GDM1 (cell line): ENCODE results near the gene SLC43A3.

Source experiments
- DNase-seq: peaks from one replicate; lab custom pipeline; 2025; lab: John Stamatoyannopoulos, UW

Gene SLC43A3

DNA sequence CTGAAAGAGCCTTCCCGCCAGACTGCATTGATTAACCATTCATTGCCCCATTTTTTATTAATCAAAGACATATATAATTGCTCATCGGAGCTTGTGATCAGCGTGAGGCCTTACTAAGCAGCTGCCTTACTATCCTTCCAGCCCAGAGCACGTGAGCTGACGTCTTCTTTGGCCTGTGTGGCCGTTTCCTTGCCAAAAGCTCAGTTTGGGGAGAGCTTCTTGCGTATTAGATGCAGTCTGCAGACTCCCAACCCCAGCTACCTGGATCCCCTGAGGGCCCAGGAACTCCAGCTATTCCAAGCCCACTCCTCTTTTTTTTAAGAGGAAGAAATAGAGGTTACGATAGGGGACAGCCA, 784 bp upstream of the SLC43A3 start:
- no peak for DNase-seq

DNA sequence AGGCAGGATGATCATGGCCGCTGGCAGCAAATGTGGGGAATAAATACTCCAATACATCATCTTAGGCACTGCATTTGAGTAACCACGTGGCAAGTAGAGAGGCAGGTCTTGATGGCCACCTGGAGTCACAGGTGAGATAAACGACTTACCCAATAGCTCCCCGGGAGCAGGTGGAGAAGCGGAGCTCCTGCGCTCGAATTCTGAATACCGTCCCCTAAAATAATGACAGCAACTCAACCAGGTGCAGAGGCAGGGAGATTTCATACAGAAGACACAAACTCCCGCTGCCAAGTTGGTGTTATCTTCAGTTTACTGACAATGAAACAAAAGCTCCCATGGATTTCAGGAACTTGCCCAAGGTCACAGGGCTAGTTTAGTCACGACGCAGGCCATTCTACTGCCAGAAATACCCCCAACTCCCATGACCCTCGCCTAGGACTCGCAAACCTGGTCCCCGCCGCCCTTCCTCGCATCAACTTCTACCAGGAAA, 437 bp downstream of the SLC43A3 start:
- DNase-seq, result no peak

DNA sequence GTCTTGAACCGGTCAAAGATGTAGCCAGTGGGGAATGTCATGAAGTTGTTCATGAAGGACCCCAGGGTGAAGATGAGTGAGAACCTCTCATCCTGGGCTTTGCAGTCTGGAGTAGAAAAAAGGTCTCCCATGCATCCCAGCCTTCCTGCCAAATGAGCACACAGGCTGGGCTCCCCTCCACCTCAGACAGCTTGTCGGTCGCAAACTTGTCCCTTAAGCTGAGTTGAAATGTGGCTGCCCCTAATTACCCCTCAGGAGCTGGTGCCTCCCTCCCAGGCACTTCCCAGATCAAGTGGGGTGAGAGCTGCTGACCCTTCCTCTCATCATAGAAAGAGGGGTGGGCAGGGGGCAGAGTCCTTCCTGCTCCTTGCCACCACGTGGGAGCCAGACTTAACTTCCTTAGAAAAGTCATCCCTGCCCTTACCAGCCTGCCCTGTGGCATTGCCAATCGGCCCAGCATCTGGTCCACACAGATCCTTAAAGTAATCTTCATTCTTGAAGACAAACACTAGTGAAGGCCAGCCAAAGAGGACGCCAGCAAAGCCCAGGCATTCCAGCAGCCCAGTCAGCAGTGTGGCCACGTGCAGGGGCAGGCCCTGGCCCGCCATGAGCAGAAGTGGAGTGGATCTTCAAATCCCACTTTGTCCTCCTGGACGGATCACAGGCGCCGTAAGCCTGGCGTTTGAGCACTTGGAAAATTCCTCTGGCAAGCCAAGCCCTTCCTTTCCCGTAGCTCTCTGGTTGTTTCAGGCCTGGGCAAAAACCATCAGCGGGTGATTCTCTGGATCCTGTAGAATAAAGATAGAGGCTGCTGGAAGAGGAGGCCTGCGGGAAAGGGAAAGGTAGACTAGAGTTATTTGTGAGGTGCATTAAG, 1.1 kb downstream of the SLC43A3 start:
- no peak for DNase-seq

DNA sequence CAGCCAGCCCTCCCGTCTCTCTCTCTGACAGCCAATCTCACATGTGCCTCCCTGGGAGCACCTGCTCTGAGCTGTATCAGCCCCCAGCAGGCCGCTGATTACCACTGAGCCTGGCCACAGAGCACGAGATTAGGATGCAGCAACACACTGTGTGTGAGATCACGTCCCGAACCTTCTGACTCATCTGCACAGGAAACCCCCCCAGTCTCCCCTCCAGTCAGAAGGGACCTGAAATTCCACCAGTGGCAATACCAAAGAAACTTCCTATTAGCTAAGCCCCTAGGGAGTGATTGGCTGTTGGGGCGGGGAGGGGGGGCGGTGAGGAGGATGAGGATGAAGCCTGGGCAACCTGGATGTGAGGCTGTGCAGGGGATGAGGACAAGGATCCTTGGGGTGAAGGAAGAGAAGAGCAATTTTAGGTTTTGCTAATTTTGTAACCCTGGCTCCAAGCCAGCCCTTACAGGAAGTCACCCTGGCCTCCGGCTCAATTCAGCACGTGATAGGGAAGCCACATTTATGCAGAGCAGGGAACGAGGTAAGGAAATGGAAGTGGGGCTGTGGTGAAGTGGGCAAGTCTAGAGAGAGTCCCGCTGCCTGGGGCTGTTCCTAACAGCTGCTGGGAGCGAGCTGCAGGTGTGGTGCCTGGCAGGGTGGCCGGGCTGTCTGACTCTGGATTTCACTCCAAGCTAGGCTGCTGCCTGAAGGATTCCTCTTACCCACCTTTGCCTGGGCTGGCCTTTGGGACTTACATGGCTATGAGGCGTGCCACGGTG, 1.9 kb downstream of the SLC43A3 start:
- DNase-seq, result peak; percentile 86

DNA sequence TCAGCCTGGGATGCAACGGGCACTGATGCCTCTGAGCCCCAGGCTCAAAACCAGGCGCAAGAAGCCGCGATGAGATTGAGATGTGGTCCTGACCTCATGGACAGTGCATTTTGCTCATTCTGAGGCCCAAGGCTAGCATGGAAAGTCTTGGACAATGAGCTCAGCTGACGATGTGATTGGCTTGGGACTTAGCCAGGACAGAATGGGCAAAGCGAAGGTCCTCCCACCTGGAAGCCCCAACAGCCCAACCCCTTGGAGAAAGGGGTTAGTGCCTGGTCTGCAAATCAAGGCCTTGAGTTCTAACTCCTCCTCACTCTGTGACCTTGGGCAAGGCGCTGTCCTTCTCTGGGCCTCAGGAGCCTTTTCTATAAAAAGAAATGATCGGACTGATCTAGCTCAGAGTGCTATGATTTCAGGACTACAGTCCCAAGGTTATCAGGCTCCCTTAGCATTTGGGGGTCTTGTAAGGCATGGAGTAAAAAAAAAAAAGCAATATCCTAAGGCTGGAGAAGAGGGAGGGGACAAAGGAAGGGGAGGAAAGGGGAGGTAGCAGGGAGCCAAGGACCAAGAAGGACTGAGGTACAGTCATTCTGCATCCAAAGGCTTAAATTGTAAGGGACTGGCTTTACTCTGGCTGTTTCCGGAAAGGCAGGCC, 2.7 kb downstream of the SLC43A3 start:
- no peak for DNase-seq

DNA sequence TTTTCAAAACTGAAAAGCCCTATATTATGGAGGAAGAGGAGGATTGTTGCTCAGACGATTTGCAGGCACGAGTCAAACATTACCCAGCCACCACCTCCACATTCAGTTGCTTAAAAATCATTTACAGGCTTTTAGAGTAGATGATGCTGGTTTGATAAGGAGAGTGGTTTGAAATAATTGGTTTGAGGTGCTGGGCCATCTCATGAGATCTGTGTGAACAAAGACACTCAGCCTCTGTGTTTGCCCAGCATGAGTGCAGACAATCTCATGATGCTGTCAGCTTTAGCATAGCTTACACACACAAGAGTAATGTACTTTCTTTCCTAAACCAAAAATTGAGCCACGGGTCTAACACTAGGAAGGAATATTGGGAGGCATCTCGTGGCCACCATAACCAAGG, 4.3 kb downstream of the SLC43A3 start:
- no peak for DNase-seq

DNA sequence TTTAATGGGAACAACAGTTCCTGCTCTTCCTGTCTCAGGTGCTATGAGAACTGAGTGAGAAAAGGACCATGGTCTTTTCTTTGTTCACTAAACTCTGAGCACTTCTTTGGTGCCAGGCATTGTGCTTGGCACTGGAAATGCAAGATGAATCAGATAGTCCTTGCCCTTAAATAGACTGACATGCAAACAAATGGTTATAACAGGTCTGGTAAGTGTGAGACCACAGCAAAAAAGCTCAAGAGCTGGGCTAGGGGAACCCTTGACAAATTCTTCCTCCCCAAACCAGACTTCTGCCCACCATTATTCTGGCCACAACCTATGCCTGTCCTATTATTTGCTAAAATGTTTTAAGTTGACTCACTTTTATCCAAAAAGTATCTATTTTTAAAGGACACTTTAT, 5.1 kb downstream of the SLC43A3 start:
- no peak for DNase-seq

DNA sequence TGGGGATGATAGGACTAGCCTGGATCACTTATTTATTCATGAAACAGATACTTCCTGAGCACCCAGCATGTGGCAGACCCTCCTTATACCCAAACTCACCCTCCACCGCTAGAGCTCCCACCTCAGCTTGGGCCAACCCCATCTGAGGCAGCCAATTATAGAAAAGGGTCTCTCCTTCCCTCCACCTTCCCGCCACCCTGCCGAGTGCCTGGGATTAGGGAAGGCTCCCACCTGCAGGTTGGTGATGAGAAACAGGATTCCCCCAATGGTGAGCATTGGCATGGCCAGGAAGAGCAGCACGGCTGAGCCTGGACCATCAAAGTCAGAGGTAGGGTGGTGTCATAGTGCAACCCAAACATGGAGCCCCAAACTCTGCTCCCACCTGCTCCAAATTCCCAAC, 5.9 kb downstream of the SLC43A3 start:
- no peak for DNase-seq

DNA sequence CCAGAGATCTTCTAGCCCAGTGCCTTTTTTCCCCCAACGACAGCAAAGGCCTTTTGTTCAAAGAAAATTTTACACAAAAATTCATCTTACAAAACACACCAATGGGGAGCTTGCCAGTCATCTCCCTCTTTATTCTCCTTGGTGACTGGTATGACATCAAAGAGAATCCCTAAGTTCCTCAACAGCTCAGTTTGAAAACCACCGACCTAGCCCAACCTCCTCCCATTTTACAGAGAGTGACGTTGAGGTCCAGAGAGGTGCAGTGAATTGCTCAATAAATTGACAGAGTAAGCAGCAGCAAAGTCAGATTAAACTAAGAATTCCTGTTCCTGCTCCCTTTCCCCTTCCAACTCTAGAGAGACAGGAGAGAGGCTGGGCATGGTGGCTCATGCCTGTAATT, 7.8 kb downstream of the SLC43A3 start:
- DNase-seq, result no peak

DNA sequence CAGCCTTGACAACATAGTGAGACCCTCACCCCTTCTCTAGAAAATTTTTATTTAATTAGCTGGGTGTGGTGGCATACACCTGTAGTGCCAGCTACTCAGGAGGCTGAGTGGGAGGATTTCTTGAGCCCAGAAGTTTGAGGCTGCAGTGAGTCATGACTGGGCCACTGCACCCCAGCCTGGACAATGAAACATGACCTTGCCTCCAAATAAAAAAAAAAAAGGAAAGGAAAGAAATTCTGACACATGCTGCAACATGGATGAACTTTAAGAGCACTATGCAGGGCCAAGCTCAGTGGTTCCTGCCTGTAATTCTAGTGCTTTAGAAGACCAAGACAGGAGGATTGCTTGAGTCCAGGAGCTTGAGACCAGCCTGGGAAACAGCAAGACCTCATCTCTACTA, 8.8 kb downstream of the SLC43A3 start:
- no peak for DNase-seq

DNA sequence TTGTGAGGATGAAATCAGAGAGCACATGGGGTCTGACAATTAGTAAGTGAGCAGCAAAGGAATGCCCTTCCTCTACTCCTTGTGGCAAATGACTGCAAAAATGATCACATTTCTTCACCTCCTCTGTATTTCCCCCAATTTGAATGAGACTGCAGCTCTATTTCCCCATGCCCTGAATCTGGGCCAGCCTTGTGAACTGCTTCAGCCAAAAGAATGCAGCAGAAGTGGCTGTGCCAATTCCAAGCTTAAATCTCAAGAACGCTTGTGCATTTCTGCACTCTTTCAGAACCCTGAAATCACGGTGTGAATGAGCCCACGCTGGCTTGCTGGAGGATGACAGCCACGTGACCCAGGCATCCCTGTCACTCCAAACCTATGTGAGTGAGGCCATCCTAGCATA, 9.9 kb downstream of the SLC43A3 start:
- no peak for DNase-seq

DNA sequence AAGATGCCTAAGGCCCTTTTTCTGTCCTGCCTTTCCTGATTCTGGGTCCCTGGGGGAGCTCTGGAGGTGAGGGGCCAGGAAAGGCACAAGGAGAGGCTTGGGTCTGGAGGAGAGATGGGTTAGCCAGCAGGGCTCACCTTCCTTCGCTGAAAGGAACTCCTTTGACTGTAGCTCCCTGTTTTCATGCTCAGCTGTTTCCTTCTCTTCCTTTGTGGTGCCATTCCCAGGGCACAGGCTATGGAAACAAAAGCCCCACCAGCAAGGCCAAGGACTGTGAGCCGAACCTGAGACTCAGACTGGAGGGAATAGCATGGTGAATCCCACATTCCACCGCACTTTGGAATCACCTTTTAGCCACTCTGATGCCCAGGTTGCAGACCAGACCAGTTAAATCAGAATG, 10.5 kb downstream of the SLC43A3 start:
- no peak for DNase-seq

DNA sequence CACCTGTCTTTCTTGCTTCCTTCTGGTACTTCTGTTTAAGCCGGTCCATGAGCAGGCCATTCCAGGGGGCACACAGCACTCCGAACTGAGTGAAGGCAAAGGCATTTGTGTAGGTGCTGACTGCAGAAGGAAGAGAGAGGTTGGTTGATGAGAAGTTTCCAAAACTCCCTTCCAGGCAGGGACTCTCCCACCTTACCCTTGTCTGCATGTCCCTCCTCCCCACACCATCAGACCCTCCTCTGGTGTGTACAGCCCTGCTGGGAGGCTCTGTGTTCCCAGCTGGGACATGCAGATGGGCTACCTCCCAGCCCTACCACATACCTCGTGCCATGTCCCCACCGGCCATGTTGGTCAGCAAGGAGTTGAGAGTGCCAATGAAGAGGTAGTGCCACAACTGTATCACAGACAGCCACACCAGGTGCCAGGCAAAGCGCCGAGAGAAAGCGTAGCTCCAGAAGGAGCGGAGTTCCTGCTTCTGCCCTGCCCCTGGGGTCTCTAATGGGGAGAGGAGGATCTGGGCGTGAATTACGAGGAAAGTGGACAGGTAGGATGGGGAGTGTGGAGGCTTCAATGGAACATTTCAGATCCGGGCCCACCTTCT, 12.2 kb downstream of the SLC43A3 start:
- no peak for DNase-seq

DNA sequence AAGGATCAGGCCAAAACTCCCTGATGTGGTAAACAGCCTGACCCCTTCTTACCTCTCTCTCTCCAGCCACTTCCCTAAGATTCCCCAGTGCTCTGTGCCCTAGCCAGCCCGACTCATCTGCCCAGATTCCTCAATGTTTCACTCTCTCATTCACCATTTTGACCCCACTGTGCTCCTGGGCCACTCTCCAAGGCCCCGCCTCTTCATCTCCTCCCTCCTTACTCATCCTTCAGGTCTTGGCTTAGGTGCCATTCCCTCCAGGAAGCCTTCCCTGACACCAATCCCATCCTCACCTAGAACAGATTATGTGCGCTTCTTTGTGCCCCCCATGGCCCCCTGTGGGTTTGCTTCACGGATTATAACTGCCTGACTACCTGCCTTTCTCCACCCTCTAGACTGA, 13.2 kb downstream of the SLC43A3 start:
- DNase-seq, result no peak

DNA sequence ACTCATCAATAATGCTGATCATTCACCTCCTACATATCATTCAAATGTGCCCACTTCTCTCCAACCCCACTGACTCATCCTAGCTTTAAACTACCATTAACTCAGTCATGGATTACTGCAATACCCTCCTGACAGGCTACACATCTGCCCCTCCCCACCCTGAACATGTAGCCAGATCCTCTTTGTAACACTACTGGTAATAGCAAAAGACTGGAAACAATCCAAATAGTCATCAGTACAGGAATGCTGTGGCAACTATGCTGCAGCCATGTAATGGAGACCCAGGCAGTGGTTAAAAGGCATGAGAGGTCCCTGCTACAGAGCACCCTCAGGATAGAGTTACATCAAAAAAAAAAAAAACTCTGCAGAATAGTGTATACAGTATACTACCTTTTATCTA, 16.6 kb downstream of the SLC43A3 start:
- DNase-seq, result no peak

DNA sequence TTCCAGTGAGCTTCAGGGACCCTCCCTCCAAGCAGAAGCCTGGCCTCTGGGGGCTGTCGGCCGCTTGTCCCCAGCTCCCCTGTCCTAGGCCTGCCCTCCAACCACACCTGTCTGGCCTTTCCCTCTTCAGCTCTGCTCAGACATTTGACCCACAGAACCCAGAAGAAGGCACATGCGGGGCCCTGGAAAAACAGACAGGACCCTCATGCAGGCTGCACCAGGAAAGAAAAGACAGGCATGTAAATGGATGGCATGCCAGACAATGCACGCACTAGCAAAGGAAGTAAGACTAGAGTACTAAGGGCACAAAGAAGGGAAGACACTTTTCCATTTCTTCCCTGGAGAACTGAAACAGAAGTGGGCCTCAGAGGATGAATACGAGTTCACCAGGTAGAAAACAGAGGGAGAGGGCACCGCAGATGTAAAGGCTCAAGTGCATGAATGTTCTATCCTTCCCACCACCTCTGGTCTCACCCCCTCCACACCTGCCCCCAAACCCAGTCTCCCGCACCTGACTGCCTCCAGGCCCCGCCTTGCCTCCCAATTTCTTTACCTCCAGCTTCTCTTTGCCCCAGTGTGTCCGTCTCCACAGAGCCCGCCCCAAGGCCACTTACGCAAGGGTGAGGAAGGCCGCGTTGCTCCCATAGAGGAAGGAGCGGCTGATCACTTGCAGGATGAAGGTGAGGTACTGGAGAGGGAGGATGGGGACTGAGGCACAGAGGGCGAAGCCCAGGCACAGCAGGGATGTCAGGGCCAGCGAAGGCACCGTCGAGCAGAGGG, 17.4 kb downstream of the SLC43A3 start:
- DNase-seq, result no peak

DNA sequence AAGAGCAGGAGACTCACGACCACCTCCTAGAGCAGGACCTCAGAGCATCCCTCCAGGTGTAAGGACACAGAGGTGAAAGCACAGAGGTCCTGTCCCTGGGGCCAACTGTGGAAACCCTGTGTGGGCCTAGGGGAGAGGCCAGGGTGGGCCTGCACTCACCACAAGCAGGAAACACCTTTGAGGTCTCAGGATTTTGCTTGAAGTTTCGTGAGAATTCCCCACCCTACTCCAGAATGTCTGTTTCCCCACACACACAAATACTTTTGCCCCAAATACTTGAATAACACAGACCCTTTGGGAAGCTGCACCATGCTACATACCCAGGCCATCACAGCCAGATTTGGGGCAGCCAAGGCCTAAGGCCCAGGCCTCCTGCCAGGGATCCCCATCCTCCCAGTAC, 18.1 kb downstream of the SLC43A3 start:
- DNase-seq, result no peak

DNA sequence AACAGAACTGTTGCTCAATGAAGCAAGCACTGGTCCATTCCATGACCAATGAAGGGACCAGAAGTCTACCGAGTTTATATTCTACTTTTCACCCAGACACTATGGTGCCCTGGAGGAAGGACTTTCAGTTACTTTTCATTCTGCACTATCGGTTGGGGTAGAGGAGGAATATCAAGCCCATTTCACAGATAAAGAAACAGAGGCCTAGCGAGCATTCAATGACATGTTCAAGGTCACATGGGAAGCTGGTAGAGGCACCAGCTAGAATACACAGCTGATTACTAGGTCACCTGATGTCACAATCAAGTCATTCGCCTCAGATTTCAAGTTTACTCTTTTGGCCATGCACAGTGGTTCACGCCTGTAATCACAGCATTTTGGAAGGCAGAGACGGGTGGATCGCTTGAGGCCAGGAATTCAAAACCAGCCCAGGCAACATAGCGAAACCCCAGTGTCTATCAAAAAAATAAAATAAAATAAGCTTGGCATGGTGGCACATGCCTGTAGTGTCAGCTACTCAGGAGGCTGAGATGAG, 18.9 kb downstream of the SLC43A3 start:
- DNase-seq, result no peak

DNA sequence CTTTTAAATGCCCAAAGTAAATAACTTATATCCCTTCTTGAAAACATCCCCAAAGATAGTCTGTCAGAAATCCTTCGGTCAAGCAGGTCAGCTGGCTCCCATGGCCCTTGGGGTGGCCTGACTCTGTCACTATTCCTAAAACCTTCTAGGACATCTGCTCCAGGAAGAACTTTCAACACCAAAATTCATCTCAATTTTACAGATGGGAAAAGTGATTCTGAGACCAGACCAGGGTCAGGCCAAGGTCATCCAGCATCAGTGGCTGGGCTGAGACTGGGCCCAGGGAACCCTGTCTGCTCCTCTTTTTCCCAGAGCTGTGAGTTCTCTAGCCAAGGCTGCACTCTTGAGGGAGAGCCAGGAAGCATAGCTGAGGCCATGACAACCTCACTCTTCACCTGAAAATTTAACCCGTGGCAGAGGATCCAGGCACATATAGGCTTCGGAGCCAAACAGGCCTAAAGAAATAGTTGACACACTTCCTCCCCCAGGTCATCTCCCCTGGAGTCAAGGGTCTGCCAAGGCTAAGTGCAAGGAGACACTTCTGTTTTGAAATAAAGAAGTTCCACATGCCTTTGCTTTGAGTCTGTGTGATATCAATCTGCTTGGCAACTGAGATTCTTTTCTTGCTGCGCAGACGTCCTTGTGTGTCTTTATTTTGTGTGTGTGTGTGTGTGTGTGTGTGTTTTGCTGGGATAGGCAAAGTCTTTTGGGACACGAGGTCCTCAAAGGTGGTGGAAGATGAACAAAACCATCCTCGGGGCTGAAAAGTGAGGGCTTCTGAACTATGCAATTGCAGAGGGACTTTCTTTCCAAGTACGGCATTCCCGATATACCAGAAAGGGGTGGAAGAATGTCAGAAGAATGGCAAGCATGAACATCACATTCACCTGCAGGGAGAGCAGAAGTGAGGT, 19.7 kb downstream of the SLC43A3 start:
- no peak for DNase-seq

DNA sequence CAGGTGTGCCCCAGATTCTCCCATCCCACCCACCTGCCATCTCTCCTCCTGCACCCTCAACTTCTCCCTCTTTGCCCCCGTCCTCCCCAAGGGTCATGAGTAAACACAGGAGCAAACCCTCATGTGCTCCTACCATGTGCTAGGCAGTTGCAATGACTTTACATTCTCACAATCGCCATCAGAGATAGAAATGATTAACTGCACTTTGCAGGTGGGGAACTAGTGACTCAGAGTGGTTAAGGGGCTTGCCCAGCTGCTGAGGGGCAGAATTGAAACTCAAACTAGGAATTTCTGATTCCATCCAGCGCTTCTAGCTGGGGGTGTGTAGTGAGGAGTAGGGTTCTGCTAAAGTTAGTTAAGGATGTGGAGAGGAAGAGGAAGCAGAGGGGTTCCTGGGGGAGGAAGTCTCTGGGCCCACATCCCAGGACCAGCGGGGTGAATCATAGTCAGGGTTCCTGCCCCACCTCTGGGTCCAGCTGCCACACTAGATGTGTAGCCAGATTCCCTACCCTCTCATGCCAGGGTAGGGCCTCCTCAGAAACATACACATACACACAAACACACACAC, 20.5 kb downstream of the SLC43A3 start:
- DNase-seq, result peak; percentile 57
